Effector memory CD4-positive, alpha-beta T cell (primary cell): ENCODE data around the gene TMEM108.

Experiments used
- DNase-seq, 3 donors: peaks; one replicate each; pipeline ENCODE4 v3.0.0-alpha.2; 2020
- H3K27ac ChIP-seq: 2 replicates; pipeline ENCODE4 v1.7.0; 2013; ENCODE audit warnings: mild to moderate bottlenecking, low read length, moderate library complexity; ENCODE audit not compliant: insufficient read depth, poor library complexity, severe bottlenecking
- H3K27me3 ChIP-seq: replicated peaks from 2 replicates; pipeline ENCODE4 v1.7.0; 2013; ENCODE audit warnings: mild to moderate bottlenecking, low read length; ENCODE audit not compliant: insufficient read depth, control insufficient read depth, poor library complexity, severe bottlenecking
- H3K36me3 ChIP-seq: 2 replicates; pipeline ENCODE4 v1.7.0; 2013; ENCODE audit warnings: mild to moderate bottlenecking, low read length, moderate library complexity; ENCODE audit not compliant: control insufficient read depth, insufficient read depth
- H3K4me1 ChIP-seq: 2 replicates; pipeline ENCODE4 v1.7.0; 2013; ENCODE audit warnings: low read length, mild to moderate bottlenecking; ENCODE audit not compliant: control insufficient read depth, insufficient read depth, poor library complexity, severe bottlenecking
- H3K4me3 ChIP-seq: 2 replicates; pipeline ENCODE4 v1.7.0; 2013; ENCODE audit warnings: low read length, low read depth, mild to moderate bottlenecking; ENCODE audit not compliant: insufficient read depth, poor library complexity, severe bottlenecking
- H3K9me3 ChIP-seq: 2 replicates; pipeline ENCODE4 v1.7.0; 2013; ENCODE audit warnings: mild to moderate bottlenecking, low read length, moderate library complexity; ENCODE audit not compliant: control insufficient read depth

Gene TMEM108

DNA sequence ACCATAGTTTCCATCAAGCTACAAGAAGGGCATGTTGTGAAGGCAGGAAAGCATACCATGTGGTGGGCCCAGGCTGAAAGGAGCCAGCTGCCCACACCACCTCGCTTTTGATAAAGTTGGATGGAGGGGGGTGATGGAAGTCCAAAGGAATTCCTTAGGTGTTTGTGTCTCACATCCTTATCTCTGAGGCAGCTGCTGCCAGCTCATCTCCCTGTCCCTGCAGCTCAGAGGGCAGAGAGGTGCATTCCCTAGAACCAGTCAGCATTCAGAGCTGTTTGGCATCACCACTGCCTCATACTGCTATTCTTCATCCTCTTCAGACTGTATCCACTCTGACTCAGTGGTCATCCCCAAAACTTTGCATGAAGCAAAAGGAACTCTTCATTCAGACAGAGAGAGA is 220.2 kb downstream of the TMEM108 start:
- no peak for DNase-seq
- H3K36me3 ChIP-seq = no peaks in the 10 kb centered on the region

DNA sequence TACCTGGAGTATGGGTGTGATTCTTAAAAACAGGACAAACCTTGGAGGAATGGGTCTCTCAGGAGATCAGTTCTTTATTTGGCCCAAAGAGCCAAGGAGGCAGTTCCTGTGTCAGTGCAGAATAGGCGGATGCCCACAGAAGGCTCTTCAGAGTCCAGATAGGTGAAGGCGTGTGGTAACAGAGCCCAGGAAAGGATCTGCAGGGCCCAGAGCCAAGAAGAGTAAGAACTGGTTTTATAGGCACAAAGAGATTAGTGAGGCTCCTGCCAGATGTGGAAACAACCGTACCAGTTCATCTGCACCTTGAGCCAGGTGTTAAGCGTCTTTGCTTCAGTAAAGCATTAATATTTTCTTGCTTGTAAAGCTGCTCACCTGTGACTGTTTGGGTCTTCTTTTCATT is 221.6 kb downstream of the TMEM108 start:
- Histone ChIP-seq H3K27me3 (no peaks in the 10 kb centered on the region), H3K4me3 (no peak overlapping the region), H3K27ac (no peak overlapping the region), H3K36me3 (no peaks in the 10 kb centered on the region), H3K4me1 (no peaks in the 10 kb centered on the region), H3K9me3 (no peaks in the 10 kb centered on the region)
- DNase-seq = no peak

More for the DNA sequence above, 220.2 kb downstream of the TMEM108 start:
- H3K27ac ChIP-seq = no peak overlapping the region
- no peaks in the 10 kb centered on the region for H3K27me3 ChIP-seq
- no peaks in the 10 kb centered on the region for H3K9me3 ChIP-seq
- H3K4me3 ChIP-seq = no peak overlapping the region
- H3K4me1 ChIP-seq = no peaks in the 10 kb centered on the region

DNA sequence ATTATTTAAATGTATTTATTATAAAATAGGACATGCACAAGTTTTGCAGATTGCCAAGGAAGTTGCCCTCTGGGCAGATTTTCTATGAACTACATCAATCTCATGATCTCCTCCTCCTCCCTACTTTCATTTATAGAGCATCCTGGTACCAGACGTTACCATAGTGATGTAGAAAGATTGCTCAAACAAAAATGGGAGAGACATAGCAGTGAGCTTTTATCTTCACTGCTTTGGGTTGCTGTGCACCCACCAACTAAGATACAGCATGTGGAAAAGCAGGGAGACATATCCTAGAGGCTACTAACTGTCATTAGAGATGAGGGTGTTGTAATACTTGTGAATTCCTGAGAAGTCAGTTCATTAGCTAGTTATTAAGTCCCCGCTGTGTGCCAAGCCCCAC is 224.1 kb downstream of the TMEM108 start:
- Histone ChIP-seq H3K4me1 (no peaks in the 10 kb centered on the region), H3K9me3 (no peaks in the 10 kb centered on the region), H3K4me3 (no peak overlapping the region), H3K27me3 (no peaks in the 10 kb centered on the region), H3K27ac (no peak overlapping the region), H3K36me3 (no peaks in the 10 kb centered on the region)
- no peak for DNase-seq

DNA sequence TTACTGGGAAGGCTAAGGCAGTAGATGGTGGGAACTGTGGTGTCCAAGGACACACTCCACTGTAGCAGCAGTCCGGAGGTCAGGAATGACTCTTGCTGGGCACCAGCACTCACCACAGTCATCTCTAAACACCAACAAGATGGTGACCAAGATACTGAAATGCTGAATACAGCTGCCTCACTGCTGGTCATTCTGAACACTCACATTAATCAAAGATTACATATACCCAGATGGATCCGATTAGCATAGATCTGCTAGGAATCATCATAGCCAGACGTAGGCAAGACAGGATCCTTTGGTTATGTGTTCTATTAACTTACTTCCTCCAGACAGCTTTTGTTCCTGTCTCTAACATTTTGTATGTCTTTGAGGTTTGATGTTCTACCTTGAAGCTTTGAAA is 226.7 kb downstream of the TMEM108 start:
- Histone ChIP-seq H3K36me3 (no peaks in the 10 kb centered on the region), H3K4me1 (no peaks in the 10 kb centered on the region), H3K4me3 (no peak overlapping the region), H3K27me3 (no peaks in the 10 kb centered on the region), H3K9me3 (no peaks in the 10 kb centered on the region), H3K27ac (no peak overlapping the region)
- DNase-seq = no peak

DNA sequence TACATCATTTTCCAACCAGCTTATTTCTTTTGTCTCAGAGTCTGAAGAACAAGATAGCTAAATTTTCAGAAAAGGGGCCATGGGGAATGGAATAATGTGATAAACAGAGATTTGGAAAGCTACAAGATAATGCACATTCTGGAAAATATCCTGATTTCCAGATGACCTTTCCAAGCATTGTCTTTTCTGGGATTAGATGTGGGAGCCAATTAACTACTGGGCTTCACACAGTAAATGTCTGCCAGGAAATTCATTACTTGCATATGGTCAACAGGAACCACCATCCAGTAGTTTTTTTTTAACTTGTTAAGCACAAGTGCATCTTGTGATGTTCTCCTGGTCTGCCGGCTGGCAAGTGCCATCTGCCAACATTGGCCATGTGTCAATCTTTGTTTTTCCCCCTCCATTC is 230.5 kb downstream of the TMEM108 start:
- H3K9me3 ChIP-seq = no peaks in the 10 kb centered on the region
- no peak for DNase-seq
- H3K4me3 ChIP-seq = no peak overlapping the region
- no peaks in the 10 kb centered on the region for H3K36me3 ChIP-seq
- no peaks in the 10 kb centered on the region for H3K4me1 ChIP-seq
- H3K27ac ChIP-seq = no peak overlapping the region
- no peaks in the 10 kb centered on the region for H3K27me3 ChIP-seq

DNA sequence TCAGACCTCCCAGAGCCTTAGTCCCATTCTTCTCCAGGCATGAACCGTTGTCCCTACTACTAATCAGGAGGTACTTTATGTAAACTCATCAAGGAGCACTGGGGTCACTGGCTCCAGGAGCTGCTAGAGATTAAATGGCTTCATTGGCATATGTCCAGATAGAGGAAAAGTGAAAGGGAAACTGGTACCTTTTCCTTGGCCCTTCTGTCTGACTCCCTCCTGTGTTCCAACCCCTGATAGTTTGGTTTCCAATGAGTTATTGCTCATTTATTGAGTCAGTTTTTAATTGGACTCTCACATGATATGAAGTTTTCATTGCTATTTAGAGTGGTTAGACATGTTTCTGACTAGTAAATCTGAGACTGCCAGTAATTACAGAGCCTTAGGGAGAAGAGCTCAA is 231.2 kb downstream of the TMEM108 start:
- H3K4me3 ChIP-seq = no peak overlapping the region
- no peaks in the 10 kb centered on the region for H3K9me3 ChIP-seq
- H3K27me3 ChIP-seq = no peaks in the 10 kb centered on the region
- H3K36me3 ChIP-seq = no peaks in the 10 kb centered on the region
- H3K27ac ChIP-seq = no peak overlapping the region
- H3K4me1 ChIP-seq = no peaks in the 10 kb centered on the region
- DNase-seq = no peak

DNA sequence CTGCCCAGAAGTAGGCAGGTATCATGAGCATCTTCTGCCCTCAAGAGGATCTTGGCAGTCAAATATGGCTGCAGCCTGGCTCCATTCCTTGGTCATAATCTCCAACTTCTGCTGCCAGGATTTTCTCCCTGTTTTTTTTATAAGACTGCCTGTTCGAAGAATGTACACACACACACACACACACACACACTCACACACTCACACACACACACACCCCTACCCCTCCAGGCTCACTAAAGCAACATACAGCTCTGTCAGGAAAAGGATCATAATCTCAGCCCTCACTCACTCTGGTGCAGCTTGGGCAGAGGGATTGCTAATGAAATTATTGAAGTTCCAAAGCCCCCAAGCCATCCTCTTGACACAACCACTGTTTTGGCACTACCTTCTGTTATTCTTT is 232.4 kb downstream of the TMEM108 start:
- Histone ChIP-seq H3K4me1 (no peaks in the 10 kb centered on the region), H3K36me3 (no peaks in the 10 kb centered on the region), H3K9me3 (no peaks in the 10 kb centered on the region), H3K4me3 (no peak overlapping the region), H3K27me3 (no peaks in the 10 kb centered on the region), H3K27ac (no peak overlapping the region)
- DNase-seq = no peak

DNA sequence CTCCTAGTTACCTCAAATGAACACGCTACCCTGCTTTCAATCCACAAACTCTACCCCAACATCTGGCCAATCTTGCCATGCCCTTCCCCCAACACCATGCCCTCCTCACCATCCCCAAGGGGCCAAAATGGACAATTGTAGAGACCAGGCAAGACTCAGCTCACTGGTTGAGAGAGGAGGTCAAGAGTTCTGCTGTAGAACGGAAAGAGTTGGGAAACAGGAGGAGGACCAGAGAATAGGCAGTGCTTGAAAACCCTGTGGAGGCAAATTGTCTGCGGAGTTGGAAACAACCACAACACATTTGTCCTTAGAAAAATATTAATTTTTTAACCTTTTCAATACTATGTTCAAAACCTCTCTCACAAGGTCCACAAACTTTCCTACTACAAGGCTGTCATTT is 232.9 kb downstream of the TMEM108 start:
- no peaks in the 10 kb centered on the region for H3K27me3 ChIP-seq
- no peaks in the 10 kb centered on the region for H3K9me3 ChIP-seq
- H3K4me3 ChIP-seq = no peak overlapping the region
- no peak overlapping the region for H3K27ac ChIP-seq
- H3K36me3 ChIP-seq = no peaks in the 10 kb centered on the region
- DNase-seq = no peak
- H3K4me1 ChIP-seq = no peaks in the 10 kb centered on the region

DNA sequence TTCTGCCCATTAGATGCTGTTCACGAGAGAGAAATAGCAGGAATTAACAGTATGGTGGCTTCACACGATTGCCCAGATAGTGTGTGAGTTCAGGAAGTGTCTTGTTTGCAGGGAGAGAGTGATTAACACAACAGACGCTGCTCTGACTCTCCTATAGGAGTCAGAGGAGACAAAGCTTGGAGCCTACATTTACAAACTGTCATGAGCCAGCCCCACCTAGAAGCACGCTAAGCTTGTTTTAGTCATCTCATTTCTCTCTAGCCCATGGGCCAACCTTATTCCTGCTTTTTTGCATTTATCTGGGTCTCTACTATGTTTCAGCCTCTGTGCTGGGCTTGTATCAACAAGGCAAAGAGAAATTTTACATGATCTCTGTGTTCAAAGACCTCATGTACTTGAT is 233.3 kb downstream of the TMEM108 start:
- H3K9me3 ChIP-seq = no peaks in the 10 kb centered on the region
- no peak for DNase-seq

DNA sequence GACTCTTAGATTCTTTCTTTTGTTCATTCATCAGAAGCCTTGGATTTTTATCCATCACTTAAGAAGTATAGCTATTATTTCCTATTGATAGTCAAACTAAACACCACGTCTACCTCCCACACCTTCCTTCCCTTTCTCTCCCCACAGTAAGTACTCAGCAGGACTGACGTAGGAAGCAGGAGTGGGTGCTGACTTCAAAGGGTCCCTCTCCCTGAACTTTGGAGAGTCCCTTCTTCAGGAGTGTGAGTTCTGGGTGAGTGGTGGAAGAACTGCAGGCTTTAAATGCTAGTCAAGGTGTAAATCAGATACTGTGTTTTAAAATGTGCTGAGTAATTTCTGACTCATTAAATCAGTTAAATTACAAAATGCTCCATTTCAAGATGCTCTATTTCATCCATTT is 235.2 kb downstream of the TMEM108 start:
- H3K36me3 ChIP-seq = no peaks in the 10 kb centered on the region
- H3K27ac ChIP-seq = no peak overlapping the region
- H3K27me3 ChIP-seq = no peaks in the 10 kb centered on the region
- no peak overlapping the region for H3K4me3 ChIP-seq
- DNase-seq = no peak
- H3K4me1 ChIP-seq = no peaks in the 10 kb centered on the region
- H3K9me3 ChIP-seq = no peaks in the 10 kb centered on the region

More for the DNA sequence above, 233.3 kb downstream of the TMEM108 start:
- no peaks in the 10 kb centered on the region for H3K36me3 ChIP-seq
- no peak overlapping the region for H3K27ac ChIP-seq
- no peak overlapping the region for H3K4me3 ChIP-seq
- H3K27me3 ChIP-seq = no peaks in the 10 kb centered on the region
- no peaks in the 10 kb centered on the region for H3K4me1 ChIP-seq

DNA sequence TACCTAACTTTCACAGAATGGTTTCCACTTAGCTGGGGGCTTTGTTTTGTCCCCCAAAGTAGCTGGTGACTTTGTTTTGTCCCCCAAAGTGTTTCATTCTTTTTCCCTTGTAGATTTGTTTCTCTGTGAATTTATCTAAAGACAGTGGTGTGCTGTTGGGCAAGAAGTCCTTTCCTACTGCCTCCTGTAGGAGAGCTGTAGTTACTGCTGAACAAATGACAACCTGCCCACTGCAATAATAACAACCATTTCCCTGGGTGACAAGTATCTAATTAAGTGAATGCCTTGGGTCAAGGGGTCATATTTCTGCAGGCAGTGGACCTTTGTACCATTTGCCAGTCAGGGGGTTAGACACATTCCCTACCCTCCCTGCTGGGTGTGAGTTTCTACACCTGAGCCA is 236.3 kb downstream of the TMEM108 start:
- Histone ChIP-seq H3K36me3 (no peaks in the 10 kb centered on the region), H3K4me1 (no peaks in the 10 kb centered on the region), H3K4me3 (no peak overlapping the region), H3K27ac (no peak overlapping the region), H3K9me3 (no peaks in the 10 kb centered on the region), H3K27me3 (no peaks in the 10 kb centered on the region)
- DNase-seq = no peak
